ENCODE data around the gene DIAPH3. TPM values are rescaled to one million over a fixed set of nuclear protein-coding genes. Genes with fewer than 3 reads are reported as not detected.

DIAPH3 gene
- total and polyA plus RNA-seq, 10 donors: 0.07 to 4.1 (median 1.4) TPM

DNA sequence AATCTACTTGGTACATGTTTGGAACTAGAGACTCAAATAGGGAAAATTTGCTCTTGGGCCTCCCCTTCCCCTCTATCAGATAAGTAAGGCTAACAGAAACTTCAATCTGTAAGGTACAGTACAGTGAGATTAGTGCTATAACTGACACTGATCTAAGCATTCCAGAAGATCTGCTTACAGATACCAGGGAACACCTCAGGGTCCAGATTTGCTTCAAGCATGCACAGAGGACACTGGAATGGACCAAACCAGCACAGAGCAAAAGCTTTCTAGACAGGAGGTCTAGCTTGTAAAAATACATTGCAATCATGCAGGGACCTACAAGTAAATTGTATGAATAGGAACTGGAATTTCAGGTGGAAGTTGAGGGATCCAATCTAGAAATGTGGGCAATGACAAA lies 16.4 kb downstream of the DIAPH3 start:
- peaks cover 0 to 4% (median 0%) of the 10 kb centered on the region in 6 donors for H3K4me1 ChIP-seq
- no peak overlapping the region for H3K4me3 ChIP-seq
- no peak for DNase-seq
- TF ChIP-seq POLR2A (IDR thresholded peaks at IDR 0.05): no peak
- TF ChIP-seq CTCF (IDR thresholded peaks at IDR 0.05 in 8 of 11, conservative IDR thresholded peaks at IDR 0.05 in 3 of 11): no peak
- no peak for TF ChIP-seq POLR2AphosphoS5 (IDR thresholded peaks at IDR 0.05)
- no peak overlapping the region for H3K27ac ChIP-seq
- intact Hi-C loops (cut with DNase I; ENCODE audit: low total_unique reads): no loop called here
- H3K27me3 ChIP-seq (replicated peaks in 1 of 7): no peaks in the 10 kb centered on the region
- no peaks in the 10 kb centered on the region for H3K36me3 ChIP-seq
- no peaks in the 10 kb centered on the region for H3K9me3 ChIP-seq

DNA sequence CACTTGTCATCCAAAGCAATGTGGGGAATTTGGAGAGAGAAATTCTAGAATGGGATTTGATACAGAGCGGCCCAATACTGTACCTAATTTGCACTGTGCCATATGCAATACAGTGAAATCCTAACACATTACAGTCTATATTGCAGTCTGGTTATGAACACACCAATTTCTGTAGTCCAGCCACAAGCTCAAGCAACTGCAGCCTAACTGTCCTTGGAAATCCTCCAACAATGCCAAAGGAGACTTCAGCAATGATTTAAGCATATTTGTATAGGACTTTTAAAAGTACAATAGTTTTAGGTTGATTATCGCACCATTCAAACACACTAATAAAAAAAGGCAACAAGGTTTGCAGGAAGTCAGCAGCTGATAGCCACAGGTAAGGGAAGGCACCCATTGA lies 17.3 kb downstream of the DIAPH3 start:
- H3K4me1 ChIP-seq: peaks cover 0 to 4% (median 0%) of the 10 kb centered on the region in 6 donors
- WGBS, 5 donors: 72 to 95% (median 91%) methylated on average over 2 of the region's 2 CpGs
- no peaks in the 10 kb centered on the region for H3K9me3 ChIP-seq
- intact Hi-C loops (cut with DNase I; ENCODE audit: low total_unique reads): no loop called here
- TF ChIP-seq CTCF (IDR thresholded peaks at IDR 0.05 in 8 of 11, conservative IDR thresholded peaks at IDR 0.05 in 3 of 11) (no peak), POLR2A (IDR thresholded peaks at IDR 0.05) (no peak), POLR2AphosphoS5 (IDR thresholded peaks at IDR 0.05) (no peak)
- no peaks in the 10 kb centered on the region for H3K36me3 ChIP-seq
- H3K27me3 ChIP-seq (replicated peaks in 1 of 7): no peaks in the 10 kb centered on the region
- no peak overlapping the region for H3K4me3 ChIP-seq
- DNase-seq: no peak
- H3K27ac ChIP-seq: no peak overlapping the region

DNA sequence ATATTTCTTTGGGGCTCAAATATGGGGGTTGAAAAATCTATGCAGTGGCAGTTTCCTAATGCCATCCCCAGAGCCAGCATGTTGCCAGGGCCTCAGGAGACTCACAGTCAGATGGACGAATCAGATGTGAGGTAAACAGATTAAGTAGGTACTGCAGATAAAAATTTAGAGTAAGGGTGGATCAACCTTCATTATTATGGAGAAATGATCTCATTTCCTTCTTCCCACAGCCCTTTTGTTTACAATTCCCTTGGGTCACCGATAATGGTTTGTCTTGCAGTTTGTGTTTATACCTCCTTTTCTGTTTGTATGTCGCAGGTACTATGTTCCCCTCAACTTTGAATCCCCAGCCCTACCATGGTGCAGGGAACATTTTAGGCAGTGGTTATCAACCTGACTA lies 20.0 kb downstream of the DIAPH3 start:
- 80 to 84% (median 82%) methylated on average over 3 of the region's 3 CpGs for WGBS, 5 donors
- intact Hi-C loops (cut with DNase I; ENCODE audit: low total_unique reads): no loop called here

GRCh38 chr13:60139272-60139671 lies 24.5 kb downstream of the DIAPH3 start:
- no peak overlapping the region for H3K27ac ChIP-seq

More for the DNA sequence above, 20.0 kb downstream of the DIAPH3 start:
- TF ChIP-seq POLR2A (IDR thresholded peaks at IDR 0.05): no peak
- no peak for TF ChIP-seq CTCF (IDR thresholded peaks at IDR 0.05 in 8 of 11, conservative IDR thresholded peaks at IDR 0.05 in 3 of 11)
- no peak for TF ChIP-seq POLR2AphosphoS5 (IDR thresholded peaks at IDR 0.05)
- Histone ChIP-seq H3K27ac (no peak overlapping the region), H3K36me3 (no peaks in the 10 kb centered on the region), H3K4me3 (no peak overlapping the region), H3K9me3 (no peaks in the 10 kb centered on the region), H3K4me1 (peaks cover 0 to under 1% (median 0%) of the 10 kb centered on the region in 6 donors), H3K27me3 (replicated peaks in 1 of 7) (no peaks in the 10 kb centered on the region)
- DNase-seq: no peak

More at GRCh38 chr13:60139272-60139671, 24.5 kb downstream of the DIAPH3 start:
- H3K4me3 ChIP-seq: no peak overlapping the region
- intact Hi-C loops (cut with DNase I; ENCODE audit: low total_unique reads): no loop called here
- no peaks in the 10 kb centered on the region for H3K4me1 ChIP-seq
- TF ChIP-seq CTCF (IDR thresholded peaks at IDR 0.05 in 8 of 11, conservative IDR thresholded peaks at IDR 0.05 in 3 of 11): no peak
- no peak for TF ChIP-seq POLR2AphosphoS5 (IDR thresholded peaks at IDR 0.05)
- TF ChIP-seq POLR2A (IDR thresholded peaks at IDR 0.05): no peak
- no peak for DNase-seq
- H3K27me3 ChIP-seq (replicated peaks in 1 of 7): no peaks in the 10 kb centered on the region
- no peaks in the 10 kb centered on the region for H3K9me3 ChIP-seq
- no peaks in the 10 kb centered on the region for H3K36me3 ChIP-seq
- 93 to 99% (median 98%) methylated on average over 3 of the region's 3 CpGs for WGBS, 5 donors

All from spleen (tissue), 11 donors.